ENCODE data around the gene CARD10. TPM values are rescaled to one million over a fixed set of nuclear protein-coding genes. Genes with fewer than 3 reads are reported as not detected.
"Not testable (repeated sequence)": the region's sequence is repeated elsewhere in the genome, so short reads cannot be mapped to it uniquely, and the experiment has no call there.

The CARD10 gene
- total RNA-seq, 1 experiment from 2014 or later: 0.26 TPM

DNA sequence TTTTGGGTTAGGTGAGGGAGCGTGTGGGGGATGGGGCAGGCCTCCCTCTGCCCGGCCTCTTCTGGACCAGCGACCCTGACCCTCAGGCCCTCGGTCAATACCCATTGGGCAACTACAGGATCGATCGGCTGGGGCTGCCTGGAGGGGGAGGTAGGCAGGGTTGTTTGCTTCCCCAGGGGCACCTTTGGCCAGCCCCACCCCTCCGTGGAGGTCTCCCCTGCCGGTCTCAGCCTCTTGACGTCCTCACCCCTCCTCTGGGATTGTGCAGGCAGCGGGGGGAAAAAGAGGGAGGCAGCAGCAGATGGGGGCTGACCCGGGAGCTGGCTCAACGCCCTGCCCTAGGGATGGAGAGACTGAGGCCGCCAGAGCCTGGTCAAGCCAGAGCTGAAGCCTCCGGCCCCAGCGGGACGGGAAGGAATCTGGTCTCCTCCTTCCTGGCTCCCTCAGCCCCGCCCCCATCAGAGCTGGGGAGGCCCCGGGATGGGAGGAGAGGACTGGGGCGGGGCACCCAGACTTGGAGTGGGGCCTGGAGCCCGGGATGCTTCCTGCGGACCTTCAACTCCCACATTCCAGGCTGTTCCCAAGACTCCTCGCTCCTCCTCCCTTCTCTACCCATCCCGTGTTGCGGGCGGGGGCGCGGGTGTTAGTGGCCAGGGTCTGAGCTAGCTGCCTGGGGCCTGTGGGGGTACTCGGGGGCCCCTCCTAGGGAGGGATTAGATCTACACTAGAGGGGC, 26.7 kb upstream of the CARD10 start:
- CTCF ChIA-PET: no interaction called here
- Histone ChIP-seq H3K36me3 (ENCODE audit: insufficient read depth, low read length, poor library complexity, severe bottlenecking) (no peaks in the 10 kb centered on the region), H3K27me3 (replicated peaks; ENCODE audit: insufficient read depth, low read depth, low read length, poor library complexity) (no peaks in the 10 kb centered on the region), H3K4me3 (ENCODE audit: low read depth, low read length, poor library complexity, severe bottlenecking) (no peak overlapping the region), H3K9me3 (ENCODE audit: low read depth, low read length, poor library complexity, severe bottlenecking) (no peaks in the 10 kb centered on the region), H3K4me1 (ENCODE audit: insufficient read depth, low read length, poor library complexity, severe bottlenecking) (peaks cover 18% of the 10 kb centered on the region), H3K27ac (ENCODE audit: low read depth, low read length, poor library complexity, severe bottlenecking) (no peak overlapping the region)
- no TSS peak for BruUV-seq (replicated peaks)
- POLR2A ChIA-PET (ENCODE audit: low non-redundant PET): no interaction called here
- intact Hi-C loops (cut with micrococcal nuclease; ENCODE audit: unreplicated experiment): no loop called here
- no peak for DNase-seq (ENCODE audit: low spot score)
- TF ChIP-seq, protein P1, sequence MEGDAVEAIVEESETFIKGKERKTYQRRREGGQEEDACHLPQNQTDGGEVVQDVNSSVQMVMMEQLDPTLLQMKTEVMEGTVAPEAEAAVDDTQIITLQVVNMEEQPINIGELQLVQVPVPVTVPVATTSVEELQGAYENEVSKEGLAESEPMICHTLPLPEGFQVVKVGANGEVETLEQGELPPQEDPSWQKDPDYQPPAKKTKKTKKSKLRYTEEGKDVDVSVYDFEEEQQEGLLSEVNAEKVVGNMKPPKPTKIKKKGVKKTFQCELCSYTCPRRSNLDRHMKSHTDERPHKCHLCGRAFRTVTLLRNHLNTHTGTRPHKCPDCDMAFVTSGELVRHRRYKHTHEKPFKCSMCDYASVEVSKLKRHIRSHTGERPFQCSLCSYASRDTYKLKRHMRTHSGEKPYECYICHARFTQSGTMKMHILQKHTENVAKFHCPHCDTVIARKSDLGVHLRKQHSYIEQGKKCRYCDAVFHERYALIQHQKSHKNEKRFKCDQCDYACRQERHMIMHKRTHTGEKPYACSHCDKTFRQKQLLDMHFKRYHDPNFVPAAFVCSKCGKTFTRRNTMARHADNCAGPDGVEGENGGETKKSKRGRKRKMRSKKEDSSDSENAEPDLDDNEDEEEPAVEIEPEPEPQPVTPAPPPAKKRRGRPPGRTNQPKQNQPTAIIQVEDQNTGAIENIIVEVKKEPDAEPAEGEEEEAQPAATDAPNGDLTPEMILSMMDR (conservative IDR thresholded peaks at IDR 0.05; ENCODE audit: low read depth, low read length): no peak
- no peak for TF ChIP-seq EZH2 (IDR thresholded peaks at IDR 0.05; ENCODE audit: borderline replicate concordance, low read depth, low read length, poor library complexity, severe bottlenecking)

DNA sequence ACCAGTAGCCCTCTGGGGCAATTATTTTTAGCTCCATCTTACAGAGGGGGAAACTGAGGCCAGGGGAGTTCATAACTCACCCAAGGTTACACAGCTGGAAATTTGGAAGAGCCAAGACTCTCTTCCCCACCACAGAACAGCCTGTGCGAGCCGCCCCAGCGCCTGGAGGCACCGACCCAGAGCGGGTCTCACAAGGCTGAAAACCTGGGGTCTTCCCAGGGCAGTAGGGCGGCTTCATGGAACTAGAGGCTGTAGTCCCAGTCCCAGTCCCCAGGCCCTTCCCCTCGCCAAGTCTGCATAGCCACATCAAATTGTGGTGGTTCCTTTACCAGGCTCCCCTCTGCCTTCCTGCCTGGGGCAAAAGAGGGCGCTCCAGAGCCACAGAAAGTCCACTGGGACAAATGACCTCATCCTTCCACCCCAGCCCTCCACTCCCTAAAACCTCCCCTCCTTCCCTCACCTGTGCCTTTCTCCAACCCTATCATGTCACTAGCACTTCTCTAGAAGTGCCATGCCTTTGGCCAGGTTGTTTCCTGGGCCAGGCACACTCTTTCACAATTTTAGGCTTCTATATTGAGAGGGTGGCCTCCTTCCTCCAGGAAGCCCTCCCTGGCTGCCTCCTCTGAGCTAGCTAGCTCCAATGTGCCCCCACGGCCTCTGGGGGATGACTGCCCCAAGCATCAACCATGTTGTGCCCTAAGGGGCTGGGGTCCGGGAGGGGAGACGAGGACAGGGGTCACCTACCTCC, 25.9 kb upstream of the CARD10 start:
- no peak overlapping the region for H3K27ac ChIP-seq (ENCODE audit: low read depth, low read length, poor library complexity, severe bottlenecking)
- no TSS peak for BruUV-seq (replicated peaks)
- H3K9me3 ChIP-seq (ENCODE audit: low read depth, low read length, poor library complexity, severe bottlenecking): no peaks in the 10 kb centered on the region
- POLR2A ChIA-PET (ENCODE audit: low non-redundant PET): no interaction called here
- no peaks in the 10 kb centered on the region for H3K27me3 ChIP-seq (replicated peaks; ENCODE audit: insufficient read depth, low read depth, low read length, poor library complexity)
- TF ChIP-seq, protein P1 (conservative IDR thresholded peaks at IDR 0.05; ENCODE audit: low read depth, low read length): peak; percentile 64
- no peak for TF ChIP-seq EZH2 (IDR thresholded peaks at IDR 0.05; ENCODE audit: borderline replicate concordance, low read depth, low read length, poor library complexity, severe bottlenecking)
- CTCF ChIA-PET: no interaction called here
- H3K36me3 ChIP-seq (ENCODE audit: insufficient read depth, low read length, poor library complexity, severe bottlenecking): no peaks in the 10 kb centered on the region
- DNase-seq (ENCODE audit: low spot score): peak; percentile 51
- peaks cover 18% of the 10 kb centered on the region for H3K4me1 ChIP-seq (ENCODE audit: insufficient read depth, low read length, poor library complexity, severe bottlenecking)
- intact Hi-C loops (cut with micrococcal nuclease; ENCODE audit: unreplicated experiment): loop anchor here (5.0 kb wide), 1 partner anchor 62 kb away; the partner anchor contains the start of gene GGA1
- no peak overlapping the region for H3K4me3 ChIP-seq (ENCODE audit: low read depth, low read length, poor library complexity, severe bottlenecking)

DNA sequence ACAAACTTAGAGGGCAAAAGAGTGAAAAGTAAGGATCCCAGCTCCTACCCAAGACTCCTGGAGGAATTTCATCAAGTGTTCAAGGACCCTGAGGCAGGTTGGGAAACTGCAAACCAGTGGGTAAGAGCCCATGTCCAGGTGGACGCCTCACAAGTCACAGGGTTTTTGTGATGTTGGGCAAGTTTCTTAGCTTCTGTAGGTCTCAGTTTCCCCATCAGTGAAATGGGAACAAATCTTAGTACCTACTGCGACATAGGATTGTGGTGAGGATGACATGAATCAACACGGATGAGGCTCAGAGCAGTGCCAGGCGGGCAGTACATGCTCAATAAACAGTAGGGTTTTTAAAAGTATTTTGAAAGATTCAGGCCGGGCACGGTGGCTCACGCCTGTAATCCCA, 23.7 kb upstream of the CARD10 start:
- ChIA-PET POLR2A (ENCODE audit: low non-redundant PET) (no interaction called here), CTCF (no interaction called here)
- Histone ChIP-seq H3K4me3 (ENCODE audit: low read depth, low read length, poor library complexity, severe bottlenecking) (no peak overlapping the region), H3K27ac (ENCODE audit: low read depth, low read length, poor library complexity, severe bottlenecking) (no peak overlapping the region), H3K27me3 (replicated peaks; ENCODE audit: insufficient read depth, low read depth, low read length, poor library complexity) (no peaks in the 10 kb centered on the region), H3K36me3 (ENCODE audit: insufficient read depth, low read length, poor library complexity, severe bottlenecking) (no peaks in the 10 kb centered on the region), H3K4me1 (ENCODE audit: insufficient read depth, low read length, poor library complexity, severe bottlenecking) (peaks cover 18% of the 10 kb centered on the region), H3K9me3 (ENCODE audit: low read depth, low read length, poor library complexity, severe bottlenecking) (no peaks in the 10 kb centered on the region)
- intact Hi-C loops (cut with micrococcal nuclease; ENCODE audit: unreplicated experiment): loop anchor here (5.0 kb wide), 1 partner anchor 64 kb away; the partner anchor contains the start of gene GGA1
- no TSS peak for BruUV-seq (replicated peaks)
- TF ChIP-seq, protein P1 (conservative IDR thresholded peaks at IDR 0.05; ENCODE audit: low read depth, low read length): no peak
- TF ChIP-seq EZH2 (IDR thresholded peaks at IDR 0.05; ENCODE audit: borderline replicate concordance, low read depth, low read length, poor library complexity, severe bottlenecking): no peak
- DNase-seq (ENCODE audit: low spot score): no peak

DNA sequence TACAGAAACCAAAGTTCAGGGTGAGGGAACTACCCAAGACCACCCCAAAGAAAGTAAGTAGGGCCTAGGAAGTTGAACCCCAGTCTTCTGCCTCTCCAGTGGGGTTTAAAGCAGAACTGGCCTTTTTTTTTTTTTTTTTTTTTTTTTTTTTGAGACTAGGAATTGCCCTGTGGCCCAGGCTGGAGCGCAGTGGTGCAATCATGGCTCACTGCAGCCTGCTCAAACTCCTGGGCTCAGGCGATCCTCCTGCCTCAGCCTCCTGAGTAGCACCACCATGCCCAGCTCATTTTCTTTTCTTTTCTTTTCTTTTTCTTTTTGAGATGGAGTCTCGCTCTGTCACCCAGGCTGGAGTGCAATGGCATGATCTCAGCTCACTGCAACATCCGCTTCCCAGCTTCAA, 23.2 kb upstream of the CARD10 start:
- CTCF ChIA-PET: interaction anchor here (1.0 to 2.2 kb wide), 4 partner anchors 19 to 66 kb away, joined by 4 to 21 read pairs (median 8); partner anchors contain the start of gene GGA1
- H3K27me3 ChIP-seq (replicated peaks; ENCODE audit: insufficient read depth, low read depth, low read length, poor library complexity); H3K9me3 ChIP-seq (ENCODE audit: low read depth, low read length, poor library complexity, severe bottlenecking); H3K4me3 ChIP-seq (ENCODE audit: low read depth, low read length, poor library complexity, severe bottlenecking); H3K36me3 ChIP-seq (ENCODE audit: insufficient read depth, low read length, poor library complexity, severe bottlenecking); BruUV-seq (replicated peaks); POLR2A ChIA-PET (ENCODE audit: low non-redundant PET); DNase-seq (ENCODE audit: low spot score): not testable (repeated sequence)
- H3K4me1 ChIP-seq (ENCODE audit: insufficient read depth, low read length, poor library complexity, severe bottlenecking): peaks cover 18% of the 10 kb centered on the region
- intact Hi-C loops (cut with micrococcal nuclease; ENCODE audit: unreplicated experiment): loop anchor here (5.0 kb wide), 1 partner anchor 65 kb away; the partner anchor contains the start of gene GGA1
- peak overlapping the region; percentile 18 for H3K27ac ChIP-seq (ENCODE audit: low read depth, low read length, poor library complexity, severe bottlenecking)

DNA sequence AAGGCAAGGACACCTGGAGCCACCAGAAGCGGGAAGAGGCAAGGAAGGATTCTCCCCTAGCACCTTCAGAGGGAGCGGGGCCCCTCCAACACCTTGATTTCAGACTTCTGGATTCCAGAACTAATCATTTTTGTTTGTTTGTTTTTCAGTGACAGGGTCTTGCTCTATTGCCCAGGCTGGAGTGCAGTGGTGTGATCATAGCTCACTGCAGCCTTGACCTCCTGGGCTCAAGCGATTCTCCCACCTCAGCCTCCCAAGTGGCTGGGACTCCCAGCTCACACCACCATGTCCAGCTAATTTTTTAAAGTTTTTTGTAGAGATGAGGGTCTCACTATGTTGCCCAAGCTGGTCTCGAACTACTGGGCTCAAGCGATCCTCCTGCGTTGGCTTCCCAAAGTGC, 20.6 kb upstream of the CARD10 start:
- ChIA-PET POLR2A (ENCODE audit: low non-redundant PET) (interaction anchor here (0.6 kb wide), 1 partner anchor 137 kb away, joined by 3 read pairs; no protein-coding TSS in a partner anchor), CTCF (interaction anchor here (0.7 to 1.4 kb wide), 3 partner anchors 19 to 42 kb away, joined by 4 to 14 read pairs (median 4); no protein-coding TSS in a partner anchor)
- not testable (repeated sequence) for DNase-seq (ENCODE audit: low spot score); H3K36me3 ChIP-seq (ENCODE audit: insufficient read depth, low read length, poor library complexity, severe bottlenecking); H3K27me3 ChIP-seq (replicated peaks; ENCODE audit: insufficient read depth, low read depth, low read length, poor library complexity); BruUV-seq (replicated peaks); H3K27ac ChIP-seq (ENCODE audit: low read depth, low read length, poor library complexity, severe bottlenecking); H3K4me3 ChIP-seq (ENCODE audit: low read depth, low read length, poor library complexity, severe bottlenecking); H3K9me3 ChIP-seq (ENCODE audit: low read depth, low read length, poor library complexity, severe bottlenecking)
- H3K4me1 ChIP-seq (ENCODE audit: insufficient read depth, low read length, poor library complexity, severe bottlenecking): peaks cover 12% of the 10 kb centered on the region
- intact Hi-C loops (cut with micrococcal nuclease; ENCODE audit: unreplicated experiment): loop anchor here (1.0 to 5.0 kb wide), 4 partner anchors 28 to 143 kb away; partner anchors contain the start of gene GGA1

Data from A673 (cell line).